HepG2 (cell line): ENCODE results near the gene ZFP1. TPM values are rescaled to one million over a fixed set of nuclear protein-coding genes. Genes with fewer than 3 reads are reported as not detected.
A peak's percentile ranks its signal among the peaks of the same experiment; 100 is the strongest.

Source experiments
- CAMTA2 ChIP-seq: sonication (generic); formaldehyde crosslinking; IDR thresholded peaks from 2 replicates; pipeline ENCODE4 v1.4.0; 2020; ENCODE audit warnings: mild to moderate bottlenecking, missing genetic modification reagents, borderline replicate concordance
- KDM2A ChIP-seq: sonication (generic); formaldehyde crosslinking; IDR thresholded peaks from 2 replicates; pipeline ENCODE4 v1.4.0; 2020; ENCODE audit warnings: low read depth, missing genetic modification reagents, borderline replicate concordance
- MEF2D ChIP-seq: sonication (generic); formaldehyde crosslinking; IDR thresholded peaks from 2 replicates; pipeline ENCODE4 v1.5.1; 2020; ENCODE audit warnings: mild to moderate bottlenecking, missing genetic modification reagents
- POLR2A ChIP-seq, 2 experiments: IDR thresholded peaks; 2 replicates each; pipeline ENCODE4 v1.6.1; 2011; ENCODE audit warnings: low read depth in 2 of 2, low read length in 2 of 2, mild to moderate bottlenecking in 1 of 2, moderate library complexity in 1 of 2; ENCODE audit not compliant: insufficient read depth in 1 of 2
- RAD21 ChIP-seq: fragments of 450-650 bp; formaldehyde crosslinking; IDR thresholded peaks from 2 replicates; pipeline ENCODE4 v1.5.0; 2020; ENCODE audit warnings: mild to moderate bottlenecking
- RBM22 ChIP-seq: fragments of 200-400 bp; formaldehyde crosslinking; optimal IDR thresholded peaks from 2 replicates; pipeline ENCODE3; 2017; ENCODE audit warnings: mild to moderate bottlenecking, low read length, moderate library complexity
- ZFYVE20 ChIP-seq: sonication (generic); formaldehyde crosslinking; IDR thresholded peaks from 2 replicates; pipeline ENCODE4 v1.8.0; 2023; ENCODE audit warnings: low read depth, mild to moderate bottlenecking, moderate library complexity, missing genetic modification reagents, borderline replicate concordance
- ZNF687 ChIP-seq: sonication (generic); formaldehyde crosslinking; IDR thresholded peaks from 2 replicates; pipeline ENCODE4 v1.5.1; 2020; ENCODE audit warnings: mild to moderate bottlenecking, missing genetic modification reagents, moderate library complexity
- polyA plus RNA-seq, 8 experiments: library from polyadenylated mRNA; depleted of rRNA in 3 of 8; stranded (reverse) in 7 of 8; unstranded in 1 of 8; fragments of >200 nt; fragmentation: Illumina TruSeq in 4 of 8; extraction: Trizol in 4 of 8; gene quantifications; 2 replicates each; pipeline versions ENCODE4 v1.2.1 to v1.2.3, GENCODE V29; 2011 to 2016; ENCODE audit warnings: low read depth in 4 of 8, missing spikeins in 1 of 8, mixed read lengths in 1 of 8; ENCODE audit not compliant: insufficient read depth in 1 of 8
- total RNA-seq, 5 experiments: library from RNA; depleted of rRNA; stranded (reverse); fragments of >200 nt; fragmentation: Illumina TruSeq; extraction: Trizol; gene quantifications; 2 replicates each; pipeline ENCODE4 v1.2.3, GENCODE V29; 2016; ENCODE audit warnings: low read depth in 1 of 5
- TF ChIP-seq, protein P1 (sequence below): sonication (generic); formaldehyde crosslinking; IDR thresholded peaks from 2 replicates; pipeline ENCODE4 v1.8.1; 2022; ENCODE audit warnings: low read depth, mild to moderate bottlenecking, missing genetic modification reagents

Gene ZFP1
- total and polyA plus RNA-seq, 2 of the 13 experiments (the other 11 are each of a cell fraction or from before 2014, with no cell fraction given): 8.3 to 14.0 TPM

- TF ChIP-seq CAMTA2 (CRISPR knock-in tag) (no peak), MEF2D (CRISPR knock-in tag) (no peak), RBM22 (peak; percentile 25), ZNF687 (CRISPR knock-in tag) (0 out of 2 replicates have a peak, but pooled peaks have one; percentile 4), ZFYVE20 (CRISPR knock-in tag) (no peak), KDM2A (peak; percentile 16; the same call in 1 of the 2 replicates), RAD21 (CRISPR knock-in tag) (no peak), POLR2A (IDR thresholded peaks at IDR 0.05; ENCODE audit: insufficient read depth in 1 of 2, low read depth in 2 of 2, low read length in 2 of 2) (peak in 1 of 2 experiments; percentile 44; a peak in 1 of 4 replicates)
- TF ChIP-seq, protein P1, sequence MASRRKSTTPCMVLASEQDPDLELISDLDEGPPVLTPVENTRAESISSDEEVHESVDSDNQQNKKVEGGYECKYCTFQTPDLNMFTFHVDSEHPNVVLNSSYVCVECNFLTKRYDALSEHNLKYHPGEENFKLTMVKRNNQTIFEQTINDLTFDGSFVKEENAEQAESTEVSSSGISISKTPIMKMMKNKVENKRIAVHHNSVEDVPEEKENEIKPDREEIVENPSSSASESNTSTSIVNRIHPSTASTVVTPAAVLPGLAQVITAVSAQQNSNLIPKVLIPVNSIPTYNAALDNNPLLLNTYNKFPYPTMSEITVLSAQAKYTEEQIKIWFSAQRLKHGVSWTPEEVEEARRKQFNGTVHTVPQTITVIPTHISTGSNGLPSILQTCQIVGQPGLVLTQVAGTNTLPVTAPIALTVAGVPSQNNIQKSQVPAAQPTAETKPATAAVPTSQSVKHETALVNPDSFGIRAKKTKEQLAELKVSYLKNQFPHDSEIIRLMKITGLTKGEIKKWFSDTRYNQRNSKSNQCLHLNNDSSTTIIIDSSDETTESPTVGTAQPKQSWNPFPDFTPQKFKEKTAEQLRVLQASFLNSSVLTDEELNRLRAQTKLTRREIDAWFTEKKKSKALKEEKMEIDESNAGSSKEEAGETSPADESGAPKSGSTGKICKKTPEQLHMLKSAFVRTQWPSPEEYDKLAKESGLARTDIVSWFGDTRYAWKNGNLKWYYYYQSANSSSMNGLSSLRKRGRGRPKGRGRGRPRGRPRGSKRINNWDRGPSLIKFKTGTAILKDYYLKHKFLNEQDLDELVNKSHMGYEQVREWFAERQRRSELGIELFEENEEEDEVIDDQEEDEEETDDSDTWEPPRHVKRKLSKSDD (CRISPR knock-in tag): 0 out of 2 replicates have a peak, but pooled peaks have one; percentile 20
Measured at GRCh38 chr16:75109732-75110243, 38.5 kb upstream of the ZFP1 start (continued).
